HG02884 (cell line): Measurements from ENCODE around the gene KRT36.

Experiments
- ATAC-seq: cut with Tn5 transposase; IDR thresholded peaks from one replicate; pipeline ENCODE4 v1.9.1; 2021; ENCODE audit warnings: mild to moderate bottlenecking, moderate library complexity; ENCODE audit not compliant: unreplicated experiment

KRT36 gene

DNA sequence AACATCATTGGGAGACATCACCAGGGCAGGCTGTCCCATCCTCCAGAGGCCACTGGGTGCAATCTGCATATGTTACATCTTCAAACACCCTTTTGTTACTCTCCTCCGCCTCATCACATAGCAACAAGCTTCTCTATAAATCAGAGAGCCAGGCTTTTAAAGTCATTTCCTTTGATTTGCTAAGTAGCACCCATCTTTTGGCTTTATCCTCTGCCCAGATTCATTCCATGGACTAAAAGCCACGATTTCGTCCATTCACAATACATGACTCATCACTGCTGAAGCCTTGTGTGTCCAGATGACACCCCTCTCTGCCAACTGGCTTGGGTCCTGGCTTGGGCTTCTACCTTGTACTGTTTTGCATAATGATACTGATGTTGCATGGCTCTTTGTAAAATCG, 47.0 kb downstream of the KRT36 start:
- ATAC-seq = no peak

DNA sequence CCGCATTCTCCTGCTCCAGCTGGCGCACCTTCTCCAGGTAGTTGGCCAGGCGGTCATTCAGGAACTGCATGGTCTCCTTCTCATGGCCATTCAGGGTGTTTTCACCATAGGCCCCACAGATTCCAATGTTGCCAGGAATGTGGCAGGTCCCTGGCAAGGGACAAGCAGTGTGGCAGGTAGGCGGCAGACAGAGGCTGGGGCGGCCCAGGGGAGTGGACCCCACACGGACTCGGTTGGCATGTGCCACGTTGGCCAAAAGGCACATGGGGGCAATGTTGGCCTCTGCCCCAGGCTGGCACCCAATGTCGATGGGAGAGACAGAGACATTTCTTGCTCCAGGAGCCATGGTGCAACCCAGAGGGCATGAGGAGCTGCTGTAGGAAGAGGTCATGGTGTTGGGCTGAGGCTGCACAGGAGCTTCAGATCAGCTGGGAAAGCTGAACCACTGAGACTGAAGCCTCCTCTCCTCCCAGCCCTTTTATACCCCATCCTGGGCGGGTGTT, 49.1 kb downstream of the KRT36 start, which contains the start of gene KRT38:
TSS of gene KRT38 (minus strand) at position 453 of the 503 bp plus-strand sequence. CDS start at position 391, 62 bp downstream.
- no peak for ATAC-seq

DNA sequence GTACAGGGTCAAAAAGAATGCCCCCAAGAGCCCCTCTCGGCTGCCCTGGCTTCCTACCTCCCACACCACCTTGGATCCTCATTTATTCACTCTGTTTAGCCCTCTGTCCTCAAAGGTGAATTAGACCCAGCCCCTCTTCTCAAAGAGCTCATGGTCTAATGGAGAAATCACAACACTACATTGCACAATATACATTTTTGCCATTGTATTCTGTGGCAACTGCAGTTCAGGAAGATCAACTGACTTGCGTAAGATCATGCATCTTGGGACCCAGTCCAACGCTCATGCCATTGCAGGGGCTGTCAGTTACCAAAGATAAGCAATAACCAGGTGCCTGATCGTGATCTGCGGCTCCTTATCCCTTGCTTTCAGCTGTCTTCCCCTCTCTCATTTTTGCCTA, 50.3 kb downstream of the KRT36 start:
- no peak for ATAC-seq

DNA sequence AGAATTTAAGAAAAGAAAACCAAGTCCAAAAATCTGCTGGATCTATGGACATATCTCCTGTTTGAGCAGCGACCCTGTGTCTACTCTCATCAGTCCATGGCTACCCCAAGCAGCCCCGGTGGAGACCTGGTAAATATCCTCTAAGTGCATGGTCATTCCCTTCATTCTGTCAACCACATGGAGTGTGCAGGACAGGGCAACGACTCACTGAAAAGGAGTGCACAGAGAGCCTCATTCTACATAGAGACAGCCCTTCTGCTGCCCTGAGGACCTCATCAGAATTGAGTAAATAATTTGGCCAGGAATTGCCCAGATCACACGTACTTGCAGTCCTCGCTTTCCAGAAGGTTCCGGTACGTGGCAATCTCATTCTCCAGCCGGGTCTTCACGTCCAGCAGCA, 51.9 kb downstream of the KRT36 start:
- ATAC-seq = no peak

DNA sequence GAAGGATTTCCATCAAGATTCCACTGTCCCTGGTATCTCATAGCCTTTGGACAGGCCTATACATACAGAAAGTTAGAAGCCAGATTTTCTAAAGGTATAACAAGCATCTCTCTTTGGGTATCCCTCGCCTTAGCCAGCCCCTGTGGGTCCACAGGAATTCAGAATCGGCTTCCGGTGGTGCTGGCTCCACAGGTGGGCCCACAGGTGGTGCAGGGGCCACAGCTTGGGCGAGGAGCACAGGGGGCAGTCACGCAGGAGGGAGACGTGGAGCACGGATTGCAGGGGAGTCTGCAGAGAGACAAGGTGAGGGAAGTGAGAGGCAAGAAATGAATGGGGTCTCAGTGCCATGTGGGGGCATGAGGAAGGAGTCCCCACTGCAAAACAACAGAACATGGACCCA, 52.5 kb downstream of the KRT36 start:
- ATAC-seq = no peak
